Hematopoietic multipotent progenitor cell treated with erythropoietin and hydrocortisone succinate and interleukin-3 and kit ligand, for 6 days (in vitro differentiated cells): ENCODE data around the gene XKR8.
A peak's percentile ranks its signal among the peaks of the same experiment; 100 is the strongest.

Experiments
- DNase-seq: peaks from one replicate; pipeline ENCODE4 v3.0.0-alpha.2; 2015

Gene XKR8

GRCh38 chr1:27956761-27957160 is 3.0 kb upstream of the XKR8 start:
- no peak for DNase-seq

GRCh38 chr1:27957655-27958054 is 2.1 kb upstream of the XKR8 start:
- no peak for DNase-seq

- no peak for DNase-seq
Observed at GRCh38 chr1:27958513-27958912, 1.3 kb upstream of the XKR8 start.

GRCh38 chr1:27960762-27961645 is 1.2 kb downstream of the XKR8 start:
- no peak for DNase-seq

- DNase-seq, result no peak
Observed at GRCh38 chr1:27961646-27962221, 2.0 kb downstream of the XKR8 start.

- DNase-seq, result no peak
Observed at GRCh38 chr1:27963393-27963792, 3.6 kb downstream of the XKR8 start.

- DNase-seq, result no peak
Observed at GRCh38 chr1:27966402-27967105, 6.8 kb downstream of the XKR8 start.

- no peak for DNase-seq
Observed at GRCh38 chr1:27967106-27967883, 7.5 kb downstream of the XKR8 start.

GRCh38 chr1:27967884-27968466 is 8.2 kb downstream of the XKR8 start:
- no peak for DNase-seq

GRCh38 chr1:27968692-27969091 is 8.9 kb downstream of the XKR8 start:
- no peak for DNase-seq

- no peak for DNase-seq
Observed at GRCh38 chr1:27970401-27970800, 10.6 kb downstream of the XKR8 start.

GRCh38 chr1:27971674-27972073 is 11.9 kb downstream of the XKR8 start:
- DNase-seq, result no peak

GRCh38 chr1:27972141-27972540 is 12.4 kb downstream of the XKR8 start:
- DNase-seq, result no peak

GRCh38 chr1:27973771-27974416 is 14.1 kb downstream of the XKR8 start:
- no peak for DNase-seq

- DNase-seq, result no peak
Observed at GRCh38 chr1:27974417-27974781, 14.6 kb downstream of the XKR8 start.

- DNase-seq, result peak; percentile 94
Observed at GRCh38 chr1:27979151-27979858, 19.5 kb downstream of the XKR8 start.

- DNase-seq, result no peak
Observed at GRCh38 chr1:27979859-27980201, 20.1 kb downstream of the XKR8 start.

GRCh38 chr1:27980216-27980845 is 20.6 kb downstream of the XKR8 start:
- no peak for DNase-seq

GRCh38 chr1:27981145-27981544 is 21.4 kb downstream of the XKR8 start:
- DNase-seq, result no peak

GRCh38 chr1:27990920-27991537 is 31.3 kb downstream of the XKR8 start:
- no peak for DNase-seq

GRCh38 chr1:27992276-27992675 is 32.5 kb downstream of the XKR8 start:
- peak; percentile 44 for DNase-seq
